Activated CD8-positive, alpha-beta memory T cell treated with anti-CD3 and anti-CD28 coated beads, Interleukin-2, amount 50 U/mL, for 1 hour (primary cell): Measurements from ENCODE around the gene CPHXL.

Source experiments
- DNase-seq: peaks from one replicate; pipeline ENCODE4 v3.0.0-alpha.2; 2020; ENCODE audit errors: extremely low read depth

The CPHXL gene

GRCh38 chr16:75701361-75701760 is 24.9 kb downstream of the CPHXL start, which contains the start of gene DUXB:
Gene DUXB, minus strand, starts transcription at chr16:75701461. Its CDS starts 43 bp downstream, at chr16:75701418.
- no peak for DNase-seq

DNA sequence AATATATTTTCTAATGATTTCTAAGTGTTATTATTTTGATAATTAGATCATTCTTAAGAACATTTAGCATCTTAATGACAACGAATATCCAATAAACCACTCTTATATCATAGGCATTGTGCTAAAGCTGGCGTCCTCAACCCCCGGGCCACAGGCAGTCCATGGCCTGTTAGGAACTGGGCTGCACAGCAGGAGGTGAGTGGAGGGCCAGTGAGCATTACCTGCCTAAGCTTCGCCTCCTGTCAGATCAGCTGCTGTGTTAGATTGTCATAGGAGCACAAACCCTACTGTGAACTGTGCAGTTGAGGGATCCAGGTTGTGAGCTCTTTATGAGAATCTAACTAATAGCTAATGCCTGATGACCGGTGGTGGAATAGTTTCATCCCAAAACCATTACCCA is 28.7 kb downstream of the CPHXL start:
- no peak for DNase-seq

DNA sequence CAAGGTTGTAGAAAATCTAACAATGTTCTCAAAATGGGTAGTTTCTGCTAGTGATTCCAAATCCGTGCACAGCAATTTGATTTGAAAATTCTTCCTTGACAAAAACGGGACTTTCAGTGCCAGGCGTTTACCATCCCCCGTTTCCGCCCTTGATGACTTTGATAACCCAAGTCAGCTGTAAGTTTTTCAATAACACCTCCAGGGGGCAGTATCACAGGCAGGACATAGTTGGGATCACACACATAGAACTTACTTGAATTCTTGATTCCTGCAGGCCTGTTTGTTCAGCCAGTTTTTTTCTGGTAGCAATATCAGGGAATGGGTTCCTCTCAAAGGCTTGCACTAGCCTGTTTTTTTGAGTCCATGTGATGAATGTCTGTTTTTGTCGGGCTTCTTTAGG is 30.6 kb downstream of the CPHXL start:
- DNase-seq = no peak

DNA sequence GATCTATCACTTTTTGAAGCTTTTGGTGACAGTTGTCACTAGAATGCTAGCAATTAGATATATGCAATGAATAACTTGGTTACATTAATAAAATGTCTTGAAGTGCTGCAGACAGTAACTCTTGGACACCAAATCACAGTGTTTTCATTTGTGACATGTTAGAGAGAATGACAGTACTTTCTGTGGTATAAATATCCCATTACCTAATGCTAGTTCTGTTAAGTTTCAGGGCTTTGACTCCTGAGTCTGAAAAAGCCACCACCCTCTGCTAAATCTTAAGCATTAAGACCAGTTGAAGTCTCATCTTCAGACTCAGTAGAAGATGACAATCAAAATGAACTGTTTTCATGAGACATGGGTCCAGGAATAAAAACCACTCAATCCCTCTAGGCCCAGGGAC is 38.9 kb downstream of the CPHXL start:
- no peak for DNase-seq

DNA sequence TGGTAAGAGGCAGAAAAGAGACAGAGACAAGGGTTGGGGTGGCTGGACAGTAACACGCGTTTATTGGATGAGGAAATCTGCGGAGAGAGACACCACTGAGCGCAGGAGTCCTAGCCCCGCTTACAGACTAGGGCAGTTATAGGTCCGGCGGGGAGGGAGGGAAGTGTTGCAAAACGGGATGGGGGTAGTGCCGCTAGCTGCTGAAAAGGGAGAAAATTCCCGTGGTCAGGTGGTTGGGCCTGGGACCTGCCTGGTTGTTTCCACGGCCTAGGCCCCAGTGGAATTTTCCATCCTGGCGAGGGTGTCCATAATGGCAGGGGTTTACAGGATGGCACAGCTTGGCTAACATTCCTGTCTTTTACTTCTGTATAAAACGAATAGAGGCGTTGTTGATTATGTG is 44.0 kb downstream of the CPHXL start:
- DNase-seq = no peak

- no peak for DNase-seq
Observed at GRCh38 chr16:75679366-75679765, 46.9 kb downstream of the CPHXL start.

GRCh38 chr16:75676909-75677308 is 49.4 kb downstream of the CPHXL start, which contains the start of gene CPHXL2:
Gene CPHXL2, minus strand, starts transcription at chr16:75677009. Its CDS starts 10 bp downstream, at chr16:75676999.
- no peak for DNase-seq

DNA sequence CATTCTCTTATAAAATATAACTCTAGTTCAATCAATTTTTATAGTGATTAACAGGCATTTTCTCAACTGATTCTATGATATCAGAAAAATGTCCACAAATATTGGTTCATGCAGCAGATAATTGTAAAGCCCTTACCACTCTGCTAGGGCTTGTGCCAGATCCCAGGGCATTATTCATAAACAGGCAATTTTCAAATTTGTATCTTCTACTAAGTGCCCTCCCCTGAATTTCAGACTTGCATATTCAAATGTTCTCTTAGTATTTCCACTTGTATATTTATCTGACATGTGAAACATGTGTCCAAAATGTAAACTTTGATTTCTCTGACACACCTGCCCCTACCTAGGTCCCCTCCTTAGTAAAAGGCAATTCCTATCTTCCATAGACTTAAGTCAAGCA is 58.8 kb downstream of the CPHXL start:
- no peak for DNase-seq
